Naive thymus-derived CD8-positive, alpha-beta T cell (primary cell): ENCODE measurements around the gene ENOPH1. TPM values are rescaled to one million over a fixed set of nuclear protein-coding genes. Genes with fewer than 3 reads are reported as not detected.
"Not testable (repeated sequence)": the region's sequence is repeated elsewhere in the genome, so short reads cannot be mapped to it uniquely, and the experiment has no call there.

Experiments
- ATAC-seq, 2 donors: fragments of 150-1000 bp; cut with Tn5 transposase in 1 of 2; sonication (Bioruptor Pico), chemical (Tn5 transposase) in 1 of 2; 1 replicate in 1 of 2; 2 replicates in 1 of 2; pipeline ENCODE4 v1.10.0; 2021; ENCODE audit warnings: mild to moderate bottlenecking in 2 of 2, moderate library complexity in 2 of 2
- POLR2A ChIA-PET: fragments of 350-600 bp; sonication (Branson Sonifier 250); formaldehyde crosslinking; loops from one replicate; lab custom pipeline; 2021; ENCODE audit warnings: antibody characterized with exemption; lab: Charles Lee
- DNase-seq, 10 donors: peaks; one replicate each; pipeline versions ENCODE4 v3.0.0 to v3.0.0-alpha.2; 2020 to 2022
- H3K27ac Mint-ChIP-seq, 10 donors: one replicate each; pipeline ENCODE4 v1.8.0; 2020 to 2022; ENCODE audit warnings: mild to moderate bottlenecking in 10 of 10, mixed read lengths in 10 of 10, moderate library complexity in 4 of 10, inconsistent platforms in 1 of 10
- H3K27me3 Mint-ChIP-seq, 5 donors: one replicate each; pipeline ENCODE4 v1.8.0; 2021 to 2022; ENCODE audit warnings: mixed read lengths in 5 of 5
- H3K36me3 Mint-ChIP-seq, 3 donors: one replicate each; pipeline ENCODE4 v1.8.0; 2020 to 2022; ENCODE audit warnings: mixed read lengths in 3 of 3, mild to moderate bottlenecking in 2 of 3, inconsistent platforms in 1 of 3
- H3K4me1 Mint-ChIP-seq, 4 donors: one replicate each; pipeline ENCODE4 v1.8.0; 2021 to 2022; ENCODE audit warnings: mixed read lengths in 4 of 4
- H3K4me3 Mint-ChIP-seq, 10 donors: one replicate each; pipeline ENCODE4 v1.8.0; 2020 to 2022; ENCODE audit warnings: mild to moderate bottlenecking in 10 of 10, mixed read lengths in 10 of 10, moderate library complexity in 6 of 10, inconsistent platforms in 1 of 10
- H3K9me3 Mint-ChIP-seq, 9 donors: one replicate each; pipeline ENCODE4 v1.8.0; 2020 to 2022; ENCODE audit warnings: mixed read lengths in 9 of 9, mild to moderate bottlenecking in 3 of 9, inconsistent platforms in 1 of 9, moderate library complexity in 1 of 9
- polyA plus RNA-seq, 3 donors: library from polyadenylated mRNA; unstranded; fragments of 300-500 nt; fragmentation: Illumina TruSeq; gene quantifications; one replicate each; pipeline ENCODE4 v1.2.3, GENCODE V29; 2021
- total RNA-seq, 8 experiments: library from RNA in 2 of 8; stranded (reverse) in 2 of 8; gene quantifications; one replicate each; pipeline ENCODE4 v1.2.3 and lab custom pipeline; 2021 to 2026

Gene ENOPH1
- total and polyA plus RNA-seq, 5 experiments from 2014 or later: 30.6 to 45.4 (median 32.6) TPM

GRCh38 chr4:82439088-82439487 lies 8.7 kb downstream of the ENOPH1 start:
- H3K9me3 Mint-ChIP-seq: no peaks in the 10 kb centered on the region
- no peak for ATAC-seq
- no peak overlapping the region for H3K4me3 Mint-ChIP-seq
- H3K36me3 Mint-ChIP-seq: peaks cover 0 to 33% (median 6%) of the 10 kb centered on the region in 3 donors
- peaks cover 30 to 77% (median 69%) of the 10 kb centered on the region in 4 donors for H3K4me1 Mint-ChIP-seq
- POLR2A ChIA-PET: interaction anchor here (1.1 kb wide), 1 partner anchor 10 kb away, joined by 4 read pairs; no protein-coding TSS in a partner anchor
- peak overlapping the region in 2 of 10 donors; percentile 0 to 3 for H3K27ac Mint-ChIP-seq
- DNase-seq: no peak
- H3K27me3 Mint-ChIP-seq: no peaks in the 10 kb centered on the region

GRCh38 chr4:82447886-82448285 lies 17.5 kb downstream of the ENOPH1 start:
- Mint-ChIP-seq H3K9me3 (no peaks in the 10 kb centered on the region), H3K4me1 (peaks cover 7 to 27% (median 16%) of the 10 kb centered on the region in 4 donors), H3K27ac (peak overlapping the region in 4 of 10 donors; percentile 28 to 55 (median 42)), H3K36me3 (peaks cover 7 to 61% (median 19%) of the 10 kb centered on the region in 3 donors), H3K4me3 (no peak overlapping the region), H3K27me3 (no peaks in the 10 kb centered on the region)
- POLR2A ChIA-PET: no interaction called here
- ATAC-seq: no peak
- DNase-seq: no peak

DNA sequence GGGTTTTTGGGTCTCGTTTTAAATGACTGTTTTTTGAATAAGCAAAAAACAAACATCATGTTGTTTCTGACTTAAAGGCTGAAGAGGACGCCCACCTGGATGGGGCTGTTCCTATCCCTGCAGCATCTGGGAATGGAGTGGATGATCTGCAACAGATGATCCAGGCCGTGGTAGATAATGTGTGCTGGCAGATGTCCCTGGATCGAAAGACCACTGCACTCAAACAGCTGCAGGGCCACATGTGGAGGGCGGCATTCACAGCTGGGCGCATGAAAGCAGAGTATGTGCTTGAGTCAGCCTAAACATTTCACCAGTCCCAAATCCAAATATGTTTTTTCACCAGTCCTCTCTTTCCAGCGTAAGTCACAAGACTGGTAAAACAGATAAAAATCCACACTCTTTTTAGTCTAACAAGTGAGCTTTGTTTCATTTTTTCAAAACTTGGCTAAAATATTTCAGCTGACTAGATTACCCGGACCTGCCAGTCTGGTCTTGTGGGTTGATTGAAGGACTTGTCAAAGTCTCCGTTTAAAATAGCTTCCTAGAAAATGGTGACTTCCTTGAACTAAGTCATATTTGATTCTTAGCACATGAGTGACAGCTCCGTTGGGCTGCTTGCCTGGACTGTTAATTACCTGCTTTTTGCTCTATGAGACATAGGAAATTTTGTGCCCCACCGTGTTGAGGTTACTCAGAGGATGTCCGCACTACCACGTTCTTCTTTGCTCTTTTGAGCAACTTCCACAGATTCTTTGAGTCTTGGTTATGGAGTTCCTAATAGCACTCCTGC lies 20.8 kb downstream of the ENOPH1 start:
- DNase-seq: no peak
- Mint-ChIP-seq H3K27me3 (no peaks in the 10 kb centered on the region), H3K4me3 (no peak overlapping the region), H3K9me3 (no peaks in the 10 kb centered on the region), H3K27ac (peak overlapping the region in 2 of 10 donors; percentile 34 to 46), H3K36me3 (peaks cover 7 to 86% (median 22%) of the 10 kb centered on the region in 3 donors), H3K4me1 (peaks cover 0 to 11% (median 8%) of the 10 kb centered on the region in 4 donors)
- POLR2A ChIA-PET: interaction anchor here (1.3 kb wide), 1 partner anchor 21 kb away, joined by 4 read pairs; no protein-coding TSS in a partner anchor
- no peak for ATAC-seq

GRCh38 chr4:82452026-82452425 lies 21.6 kb downstream of the ENOPH1 start:
- Mint-ChIP-seq H3K4me3 (no peak overlapping the region), H3K27ac (no peak overlapping the region), H3K9me3 (no peaks in the 10 kb centered on the region), H3K4me1 (peaks cover 0 to 10% (median 7%) of the 10 kb centered on the region in 4 donors), H3K36me3 (peaks cover 7 to 90% (median 22%) of the 10 kb centered on the region in 3 donors), H3K27me3 (no peaks in the 10 kb centered on the region)
- no peak for ATAC-seq
- POLR2A ChIA-PET: interaction anchor here (0.7 kb wide), 1 partner anchor 22 kb away, joined by 3 read pairs; the partner anchor contains the start of gene HNRNPDL
- no peak for DNase-seq

DNA sequence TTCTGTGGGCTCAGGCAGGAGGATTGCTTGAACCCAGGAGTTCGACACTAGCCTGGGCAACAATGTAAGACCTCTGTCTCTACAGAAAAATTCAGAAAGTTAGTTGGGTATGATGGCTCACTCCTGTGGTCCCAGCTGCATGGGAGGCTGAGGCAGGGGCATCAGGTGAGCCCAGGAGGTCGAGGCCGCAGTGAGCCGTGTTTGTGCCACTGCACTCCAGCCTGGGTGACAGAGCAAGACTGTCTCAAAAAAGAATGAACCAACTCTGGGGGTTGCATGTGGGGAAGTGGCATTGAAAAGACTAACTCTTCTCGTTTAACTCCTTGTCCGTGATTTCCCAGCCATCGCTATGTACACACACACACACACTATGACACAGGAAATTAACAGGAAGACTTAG lies 26.9 kb downstream of the ENOPH1 start:
- Mint-ChIP-seq H3K9me3 (no peaks in the 10 kb centered on the region), H3K4me3 (no peak overlapping the region), H3K4me1 (peaks cover 0 to 3% (median under 1%) of the 10 kb centered on the region in 4 donors), H3K36me3 (peaks cover 0 to 89% (median 5%) of the 10 kb centered on the region in 3 donors), H3K27me3 (no peaks in the 10 kb centered on the region), H3K27ac (peak overlapping the region in 3 of 10 donors; percentile 18 to 41 (median 31))
- ATAC-seq: no peak
- DNase-seq: no peak
- POLR2A ChIA-PET: no interaction called here

DNA sequence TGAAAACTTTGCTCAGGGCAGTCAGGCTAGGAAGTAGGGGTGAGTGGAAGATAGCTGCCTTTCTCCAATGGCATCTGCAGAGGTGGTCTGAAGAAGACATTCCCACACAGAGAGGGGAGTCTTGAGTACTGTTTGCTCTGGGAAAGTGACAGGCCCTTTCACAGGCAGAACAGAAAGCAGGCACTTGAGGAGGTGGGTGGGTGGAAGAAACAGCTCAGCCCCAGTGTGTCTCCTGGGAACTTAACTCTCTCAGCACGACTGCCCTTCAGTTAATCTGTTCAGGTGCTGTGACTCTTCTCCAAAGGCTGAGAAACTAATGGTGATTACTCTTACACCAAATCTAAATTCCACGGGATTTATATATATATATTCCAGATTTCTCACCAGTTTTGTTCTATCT lies 28.3 kb downstream of the ENOPH1 start:
- no peaks in the 10 kb centered on the region for H3K27me3 Mint-ChIP-seq
- peaks cover 0 to 3% (median 0%) of the 10 kb centered on the region in 4 donors for H3K4me1 Mint-ChIP-seq
- no peak for DNase-seq
- POLR2A ChIA-PET: no interaction called here
- H3K36me3 Mint-ChIP-seq: peaks cover 0 to 84% (median 2%) of the 10 kb centered on the region in 3 donors
- peak overlapping the region in 3 of 10 donors; percentile 40 to 55 (median 49) for H3K27ac Mint-ChIP-seq
- ATAC-seq: no peak
- no peak overlapping the region for H3K4me3 Mint-ChIP-seq
- H3K9me3 Mint-ChIP-seq: no peaks in the 10 kb centered on the region

DNA sequence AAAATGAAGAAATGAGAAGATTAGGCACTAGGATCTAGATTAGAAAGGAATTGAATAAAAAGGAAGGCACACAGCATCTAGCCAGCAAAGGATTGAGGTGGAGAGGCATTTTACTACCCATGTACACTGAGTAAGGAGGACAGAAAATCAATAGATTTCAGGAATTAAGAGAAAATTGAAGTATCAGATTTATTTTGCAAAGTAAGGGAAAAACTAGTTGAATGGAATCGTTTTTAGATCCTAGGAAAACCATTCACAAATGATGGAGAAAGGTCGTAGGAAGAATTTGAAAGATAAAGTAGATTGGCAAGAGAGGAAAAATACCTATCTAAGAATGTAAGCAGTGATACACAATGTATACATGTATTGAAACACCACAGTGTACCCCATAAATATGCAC lies 31.3 kb downstream of the ENOPH1 start:
- POLR2A ChIA-PET: no interaction called here

GRCh38 chr4:82462415-82462831 lies 32.0 kb downstream of the ENOPH1 start:
- DNase-seq (peak; percentile 69 to 91 (median 81)), ATAC-seq (peak; percentile 82 to 96)
- Mint-ChIP-seq H3K36me3 (peaks cover 0 to 56% (median 2%) of the 10 kb centered on the region in 3 donors), H3K4me1 (peaks cover 0 to 5% (median 0%) of the 10 kb centered on the region in 4 donors), H3K9me3 (no peaks in the 10 kb centered on the region), H3K27ac (peak overlapping the region in 1 of 10 donors; percentile 27), H3K27me3 (no peaks in the 10 kb centered on the region), H3K4me3 (no peak overlapping the region)
- POLR2A ChIA-PET: no interaction called here

More for the DNA sequence above, 31.3 kb downstream of the ENOPH1 start:
- Mint-ChIP-seq H3K27me3 (no peaks in the 10 kb centered on the region), H3K4me3 (no peak overlapping the region), H3K9me3 (no peaks in the 10 kb centered on the region), H3K4me1 (peaks cover 0 to 5% (median 0%) of the 10 kb centered on the region in 4 donors), H3K36me3 (peaks cover 0 to 64% (median 2%) of the 10 kb centered on the region in 3 donors), H3K27ac (peak overlapping the region in 5 of 10 donors; percentile 0 to 21 (median 16))
- ATAC-seq (no peak), DNase-seq (no peak)

DNA sequence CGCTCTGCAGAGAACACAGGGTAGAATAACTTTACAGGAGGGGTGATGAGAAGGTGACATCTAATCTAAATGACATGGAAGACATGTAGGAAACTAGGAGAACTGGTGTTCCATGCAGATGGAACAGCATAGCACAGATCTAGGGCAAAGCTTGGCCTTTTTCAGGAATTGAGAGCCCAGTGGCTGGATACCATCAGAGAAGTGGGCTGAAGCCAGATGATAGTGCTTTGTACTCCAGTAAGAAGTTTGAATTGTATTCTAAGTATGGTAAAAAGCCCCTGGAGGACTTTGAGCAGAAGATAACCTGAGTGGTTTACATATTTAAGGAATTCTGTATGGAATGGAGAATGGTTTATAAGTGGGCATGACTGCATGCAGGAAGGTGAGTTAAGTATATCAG lies 32.8 kb downstream of the ENOPH1 start:
- H3K27ac Mint-ChIP-seq: peak overlapping the region in 5 of 10 donors; percentile 1 to 80 (median 30)
- ATAC-seq (no peak), DNase-seq (no peak)
- POLR2A ChIA-PET: no interaction called here
- no peaks in the 10 kb centered on the region for H3K9me3 Mint-ChIP-seq
- H3K27me3 Mint-ChIP-seq: no peaks in the 10 kb centered on the region
- no peak overlapping the region for H3K4me3 Mint-ChIP-seq
- peaks cover 0 to 5% (median 0%) of the 10 kb centered on the region in 4 donors for H3K4me1 Mint-ChIP-seq
- peaks cover 0 to 51% (median 3%) of the 10 kb centered on the region in 3 donors for H3K36me3 Mint-ChIP-seq

GRCh38 chr4:82467471-82467870 lies 37.1 kb downstream of the ENOPH1 start:
- H3K4me3 Mint-ChIP-seq: no peak overlapping the region
- ATAC-seq: no peak
- POLR2A ChIA-PET: no interaction called here
- H3K27ac Mint-ChIP-seq: peak overlapping the region in 3 of 10 donors; percentile 6 to 49 (median 43)
- H3K4me1 Mint-ChIP-seq: peaks cover 0 to 5% (median 1%) of the 10 kb centered on the region in 4 donors
- peaks cover 0 to 22% (median 4%) of the 10 kb centered on the region in 3 donors for H3K36me3 Mint-ChIP-seq
- no peaks in the 10 kb centered on the region for H3K27me3 Mint-ChIP-seq
- no peaks in the 10 kb centered on the region for H3K9me3 Mint-ChIP-seq
- no peak for DNase-seq

DNA sequence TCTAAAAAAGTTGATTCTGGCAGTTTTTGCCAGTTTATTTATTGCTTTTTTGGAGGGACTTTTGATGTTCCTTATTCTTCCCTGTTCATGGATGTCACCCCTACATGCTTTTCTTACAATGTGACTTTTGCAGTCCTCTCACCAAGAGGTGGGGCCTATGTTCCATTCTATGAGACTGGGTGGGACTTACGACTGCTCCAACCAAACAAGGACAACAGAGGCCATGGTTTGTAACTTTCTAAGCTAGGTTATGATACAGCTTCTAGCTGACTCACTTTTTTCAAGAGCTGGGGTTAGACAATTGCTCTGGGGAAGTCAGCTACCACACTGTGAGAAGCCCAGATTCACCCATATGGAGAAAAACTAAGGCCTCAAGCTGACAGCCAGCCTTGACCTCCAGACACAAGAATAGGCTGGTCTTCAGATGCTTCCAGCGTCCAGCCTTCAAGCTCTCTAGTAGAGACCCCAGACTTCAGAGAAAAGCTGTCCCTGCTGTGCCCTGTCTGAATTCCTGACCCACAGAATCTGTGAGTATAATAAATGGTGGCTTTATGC lies 39.5 kb downstream of the ENOPH1 start:
- DNase-seq: no peak
- no peak overlapping the region for H3K27ac Mint-ChIP-seq
- H3K36me3 Mint-ChIP-seq: peaks cover 0 to 13% (median 4%) of the 10 kb centered on the region in 3 donors
- no peak for ATAC-seq
- H3K4me1 Mint-ChIP-seq: peaks cover 0 to 2% (median 0%) of the 10 kb centered on the region in 4 donors
- H3K4me3 Mint-ChIP-seq: no peak overlapping the region
- POLR2A ChIA-PET: no interaction called here
- no peaks in the 10 kb centered on the region for H3K9me3 Mint-ChIP-seq
- no peaks in the 10 kb centered on the region for H3K27me3 Mint-ChIP-seq

- POLR2A ChIA-PET, H3K36me3 Mint-ChIP-seq, H3K27ac Mint-ChIP-seq, H3K9me3 Mint-ChIP-seq, DNase-seq, ATAC-seq, H3K27me3 Mint-ChIP-seq, H3K4me3 Mint-ChIP-seq, H3K4me1 Mint-ChIP-seq: not testable (repeated sequence)
Observed at GRCh38 chr4:82473080-82473479, 42.7 kb downstream of the ENOPH1 start.
